Right renal cortex interstitium (tissue), 3 donors: ENCODE results near the gene LRRC36. TPM values are rescaled to one million over a fixed set of nuclear protein-coding genes. Genes with fewer than 3 reads are reported as not detected.

ENCODE experiments used
- DNase-seq, 3 donors: peaks; one replicate each; pipeline ENCODE4 v3.0.0-alpha.2; 2013; ENCODE audit warnings: low read depth in 3 of 3, low spot score in 2 of 3
- polyA plus RNA-seq, 3 donors: library from polyadenylated mRNA; unstranded; fragments of 120-200 nt; gene quantifications; one replicate each; pipeline ENCODE4 v1.2.1, GENCODE V29; 2013; ENCODE audit not compliant: insufficient read length in 3 of 3

LRRC36 gene
- polyA plus RNA-seq, 3 donors = 3.2 to 4.6 (median 3.7) TPM

GRCh38 chr16:67291461-67291860, 35.2 kb upstream of the LRRC36 start:
- no peak for DNase-seq

GRCh38 chr16:67294171-67294757, 32.4 kb upstream of the LRRC36 start:
- DNase-seq = no peak

GRCh38 chr16:67294938-67295361, 31.7 kb upstream of the LRRC36 start:
- no peak for DNase-seq

DNA sequence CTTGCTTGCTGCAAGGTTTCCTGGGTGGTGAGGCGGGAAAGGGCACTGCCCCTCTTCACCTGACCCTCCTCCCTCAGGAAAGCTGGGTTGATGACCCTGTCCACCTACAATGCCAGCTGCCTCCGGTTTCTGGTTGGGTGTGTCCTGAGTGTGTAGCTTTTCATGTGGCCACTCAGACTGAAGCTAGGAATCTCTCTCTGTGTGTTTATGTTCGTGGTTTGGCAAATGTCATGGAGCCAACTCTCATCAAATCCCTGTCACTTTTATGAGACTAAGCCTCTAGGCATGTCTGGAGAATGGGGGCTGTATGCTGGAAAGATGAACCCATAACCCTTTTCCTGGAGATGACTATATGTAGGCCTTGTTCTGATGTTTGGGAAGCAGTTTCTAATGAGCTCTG, 30.2 kb upstream of the LRRC36 start:
- DNase-seq = no peak

- DNase-seq = no peak
These were observed 28.3 kb upstream of the LRRC36 start for GRCh38 chr16:67298277-67298676.

DNA sequence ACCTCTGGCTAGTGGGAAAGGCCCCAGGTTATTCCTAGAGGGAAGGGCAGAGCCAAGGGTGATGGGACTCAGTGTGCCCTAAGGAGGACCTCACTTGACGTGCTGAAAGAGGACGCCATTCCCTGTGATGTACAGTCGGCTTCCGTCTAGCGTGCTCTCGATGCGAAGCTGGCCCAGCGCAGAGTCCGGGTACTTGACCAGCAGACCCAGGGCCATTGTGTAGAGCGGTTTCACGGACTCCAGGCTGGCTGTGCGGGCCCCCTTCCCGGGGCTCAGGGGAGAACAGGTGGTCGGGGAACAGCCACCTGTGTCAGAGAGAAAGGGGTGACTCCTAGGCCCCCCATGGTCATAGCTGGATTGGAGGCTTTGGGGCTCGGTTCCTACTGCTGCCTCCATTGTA, 27.3 kb upstream of the LRRC36 start:
- DNase-seq = no peak

- DNase-seq = no peak
These were observed 25.4 kb upstream of the LRRC36 start for GRCh38 chr16:67301080-67301782.

DNA sequence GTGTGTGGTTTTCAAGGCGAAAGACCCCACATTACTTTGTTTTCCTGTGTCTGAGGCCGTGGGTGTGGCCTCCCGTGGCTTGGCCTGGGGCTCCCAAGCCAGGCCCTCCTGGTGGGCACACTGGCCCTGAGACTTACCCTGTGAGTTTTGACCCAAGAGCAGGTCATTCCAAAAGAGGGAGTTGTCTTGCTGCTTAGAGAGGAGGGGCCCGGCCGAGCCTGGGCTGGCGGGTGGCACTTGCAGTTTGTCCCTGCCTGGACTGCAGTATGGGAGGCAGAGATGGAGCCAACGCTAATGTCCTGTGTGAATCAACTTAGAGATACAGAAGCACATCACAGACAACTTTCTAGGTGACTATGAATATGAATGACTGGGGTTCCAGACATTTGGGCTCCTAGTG, 24.5 kb upstream of the LRRC36 start:
- DNase-seq = no peak

DNA sequence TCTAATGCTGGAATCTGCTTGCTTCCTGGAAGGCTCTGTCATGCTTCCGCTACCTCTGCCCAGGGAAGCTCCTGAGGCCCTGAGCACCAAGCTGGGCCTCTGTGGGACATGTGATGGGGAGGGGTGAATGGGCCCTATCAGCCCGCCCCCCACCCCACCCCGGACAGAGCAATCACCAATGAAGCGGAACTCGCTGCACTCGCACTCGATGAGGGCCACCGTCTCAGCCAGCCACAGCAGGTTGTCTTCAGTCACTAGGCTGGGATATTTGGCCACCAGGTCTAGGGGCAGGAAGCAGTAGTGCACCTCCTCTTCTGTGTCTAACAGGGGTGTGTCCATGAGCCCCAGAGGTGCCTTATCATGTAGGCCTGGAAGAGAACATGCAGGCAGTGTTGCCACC, 23.6 kb upstream of the LRRC36 start:
- no peak for DNase-seq

DNA sequence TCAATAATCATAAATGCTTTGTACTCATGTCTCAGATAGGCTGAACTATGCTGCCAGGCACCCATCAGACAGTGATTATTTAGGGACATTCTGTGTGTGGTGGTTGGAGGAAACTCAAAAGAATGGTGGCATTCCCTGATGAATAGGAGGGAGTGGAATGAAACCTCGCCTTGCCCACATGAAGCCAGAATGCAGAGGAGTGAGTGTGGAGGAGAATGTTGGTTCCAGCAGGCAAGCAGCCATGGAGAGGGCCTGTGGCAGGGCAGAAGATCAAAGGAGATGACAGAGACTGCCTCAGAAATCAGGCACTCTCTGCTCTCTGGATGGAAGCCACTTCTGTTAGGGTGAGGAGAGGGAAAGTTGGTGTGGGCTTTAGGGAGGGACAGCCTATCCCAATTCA, 22.6 kb upstream of the LRRC36 start:
- no peak for DNase-seq

DNA sequence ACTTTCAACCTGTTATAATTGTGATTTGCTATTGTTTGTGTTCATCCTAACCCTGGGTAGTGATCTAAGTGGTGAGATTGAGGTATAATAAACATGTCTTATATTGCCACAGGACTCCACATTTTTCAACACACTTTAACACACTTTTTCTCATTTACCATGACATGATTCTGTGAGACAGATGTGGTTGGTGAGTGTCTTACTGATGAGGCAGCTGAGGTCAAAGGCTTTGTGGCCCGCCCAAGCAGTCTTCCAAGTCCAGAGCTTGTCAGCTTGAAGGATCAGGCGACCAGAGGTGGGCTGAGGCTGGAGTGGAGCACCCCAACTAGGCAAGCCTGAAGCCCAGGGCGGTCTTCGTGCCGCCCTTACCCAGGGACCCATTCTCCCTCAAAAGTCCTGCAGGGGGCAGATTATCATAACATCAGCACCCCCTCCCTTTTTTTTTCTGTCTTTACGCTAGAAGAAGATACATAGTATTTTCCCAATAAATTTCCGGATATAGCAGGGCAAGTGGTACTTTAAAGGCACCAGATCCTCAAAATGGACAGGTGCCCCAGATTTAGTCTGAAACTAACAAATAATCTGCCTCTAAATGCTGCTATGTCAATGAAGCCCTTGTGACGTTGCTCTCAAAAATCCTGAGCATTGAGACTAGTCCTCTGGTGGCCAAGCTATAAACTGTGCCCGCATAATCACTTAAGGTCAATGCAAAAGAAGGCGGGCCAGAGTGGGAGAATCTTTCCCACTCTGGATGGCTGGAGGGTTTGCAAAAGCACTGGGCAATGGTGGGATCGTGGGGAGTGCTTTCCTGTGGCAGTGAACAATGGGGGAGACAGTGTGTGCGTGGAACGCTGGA, 21.2 kb upstream of the LRRC36 start:
- DNase-seq = no peak

DNA sequence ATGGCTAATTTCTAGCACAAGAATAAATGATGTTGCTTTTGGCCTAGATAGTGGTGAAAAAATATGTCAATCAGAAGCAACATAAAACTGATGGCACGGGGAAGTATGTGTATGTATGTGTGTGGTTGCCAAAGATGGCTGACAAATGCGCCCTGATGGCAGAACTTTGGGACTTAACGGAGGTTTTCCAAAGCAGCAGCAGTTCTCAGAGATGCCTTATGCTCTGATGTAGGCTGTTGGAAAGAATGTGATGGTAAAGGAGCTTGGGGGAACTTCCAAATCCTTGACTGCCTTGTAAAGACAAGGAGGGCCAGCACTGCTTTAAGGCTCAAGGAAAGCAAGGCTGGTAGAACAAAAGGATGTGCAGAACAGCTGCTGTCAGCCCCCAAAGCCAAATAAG, 16.1 kb upstream of the LRRC36 start:
- DNase-seq = no peak

DNA sequence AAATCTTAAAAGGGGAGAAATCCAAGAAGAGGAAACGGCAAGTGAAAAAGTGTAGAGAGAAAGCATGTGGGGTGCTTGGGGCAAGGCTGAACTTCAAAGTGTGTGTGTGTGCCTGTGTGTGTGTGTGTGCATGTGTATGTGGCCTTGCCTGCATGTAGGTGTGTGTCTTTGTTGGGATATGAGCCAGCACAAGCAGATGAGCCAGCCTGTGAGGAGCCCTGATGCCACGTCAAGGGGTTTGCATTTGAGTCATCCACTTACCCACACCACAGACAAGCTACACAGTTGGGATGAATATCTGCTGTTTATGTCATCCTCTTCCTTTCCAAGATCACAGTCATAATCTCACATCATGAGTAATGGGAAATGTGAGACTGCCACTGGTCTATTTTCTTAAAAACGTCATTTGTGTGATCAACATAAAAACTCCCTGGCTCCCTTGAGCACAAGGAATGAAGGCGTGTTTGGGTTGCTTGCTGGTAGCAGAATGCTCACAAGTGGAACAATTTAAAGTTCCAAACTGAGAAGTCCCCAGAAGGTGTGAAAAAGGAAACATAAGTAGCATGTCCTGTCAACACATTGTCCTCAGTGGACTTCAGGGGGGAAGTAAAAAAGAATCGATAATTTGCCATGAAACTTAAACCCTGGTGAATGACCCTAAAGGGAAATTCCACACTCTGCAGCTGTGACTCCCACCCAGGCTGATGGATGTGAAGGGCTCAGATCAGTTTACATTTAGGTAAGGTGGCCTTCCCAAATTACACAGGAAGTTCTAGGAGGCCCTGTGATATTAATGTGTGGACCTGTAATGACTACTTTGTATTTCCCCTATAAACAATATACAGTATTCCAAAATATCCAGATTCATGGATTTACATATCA, 14.8 kb upstream of the LRRC36 start:
- DNase-seq = no peak

DNA sequence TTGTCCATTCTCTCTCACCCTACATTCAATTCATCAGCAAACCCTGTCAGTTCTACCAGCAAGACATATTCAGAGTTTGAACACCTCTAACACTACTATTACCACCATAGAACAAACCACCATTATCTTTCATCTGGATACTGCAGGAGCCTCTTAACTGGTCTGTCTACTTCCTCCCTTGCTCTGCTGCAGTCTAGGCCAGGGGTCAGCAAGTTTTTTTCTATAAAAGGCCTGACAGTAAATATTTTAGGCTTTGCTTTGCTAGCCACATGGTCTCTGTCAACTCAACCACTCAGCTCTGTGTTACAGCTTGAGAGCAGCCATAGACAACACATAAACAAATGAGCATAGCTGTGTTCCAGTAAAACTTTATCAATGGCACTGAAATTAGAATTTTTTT, 13.9 kb upstream of the LRRC36 start:
- no peak for DNase-seq

- no peak for DNase-seq
These were observed 8.8 kb upstream of the LRRC36 start for GRCh38 chr16:67317853-67318252.

- DNase-seq = no peak
These were observed 522 bp upstream of the LRRC36 start for GRCh38 chr16:67326115-67326471.

DNA sequence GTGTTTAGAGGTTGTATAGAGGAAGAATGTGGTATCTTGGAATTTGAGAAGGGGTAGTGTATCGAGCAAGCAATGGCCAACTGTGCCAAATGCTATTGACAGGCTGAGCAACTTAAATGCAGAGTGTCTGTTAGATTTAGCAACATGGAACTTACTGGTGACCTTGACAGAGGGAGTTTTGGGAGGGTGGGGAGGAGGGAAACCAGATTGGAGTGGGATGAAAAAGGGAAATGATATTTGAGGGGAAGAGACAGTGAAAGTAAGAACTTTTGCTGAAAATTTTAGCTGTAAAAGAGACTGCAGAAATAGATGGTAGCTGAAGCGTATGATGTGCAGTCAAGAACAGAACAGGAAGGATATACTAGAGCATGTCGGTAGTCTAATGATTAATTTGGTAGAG, 1.1 kb downstream of the LRRC36 start:
- DNase-seq = no peak

GRCh38 chr16:67329901-67330300, 3.3 kb downstream of the LRRC36 start:
- DNase-seq = no peak

DNA sequence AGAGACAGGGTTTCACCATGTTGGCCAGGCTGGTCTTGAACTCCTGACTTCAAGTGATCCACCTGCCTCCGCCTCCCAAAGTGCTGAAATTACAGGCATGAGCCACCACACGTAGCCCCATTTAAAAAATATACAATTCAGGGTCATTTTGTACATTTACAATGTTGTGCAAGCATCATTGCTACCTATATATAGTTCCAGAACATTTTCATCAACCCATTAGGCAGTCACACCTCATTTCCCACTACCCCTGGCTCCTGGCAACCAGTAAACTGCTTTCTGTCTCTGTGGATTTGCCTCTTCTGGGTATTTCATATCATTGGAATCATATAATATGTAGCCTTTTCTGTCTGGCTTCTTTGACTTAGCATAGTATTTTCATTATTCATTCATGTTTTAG, 6.7 kb downstream of the LRRC36 start:
- DNase-seq = no peak

GRCh38 chr16:67336116-67336515, 9.5 kb downstream of the LRRC36 start:
- DNase-seq = no peak

DNA sequence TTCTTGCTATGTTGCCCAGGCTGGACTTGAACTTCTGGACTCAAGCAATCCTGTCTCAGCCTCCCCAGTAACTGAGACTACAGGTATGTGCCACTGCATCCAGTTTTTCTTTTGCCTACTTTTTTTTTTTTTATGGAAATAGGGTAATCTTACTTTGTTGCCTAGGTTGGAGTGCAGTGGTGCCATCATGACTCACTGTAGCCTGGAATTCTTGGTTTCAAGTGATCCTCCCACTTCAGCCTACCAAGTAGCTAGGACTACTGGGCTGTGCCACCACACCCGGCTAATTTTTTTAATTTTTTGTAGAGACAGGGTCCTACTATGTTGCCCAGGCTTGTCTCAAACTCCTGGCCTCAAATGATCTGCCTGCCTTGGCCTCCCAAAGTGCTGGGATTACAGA, 10.0 kb downstream of the LRRC36 start:
- DNase-seq = no peak
